ENCODE results near the gene SF3A2. TPM values are rescaled to one million over a fixed set of nuclear protein-coding genes. Genes with fewer than 3 reads are reported as not detected.

SF3A2 gene
- total RNA-seq, 1 experiment from 2014 or later: 27.2 TPM

- Histone ChIP-seq H3K79me2 (ENCODE audit: low read length) (no peaks in the 10 kb centered on the region), H3K27ac (ENCODE audit: low read length) (no peak overlapping the region), H3K4me3 (ENCODE audit: low read length) (no peak overlapping the region), H3K9me2 (replicated peaks; ENCODE audit: insufficient read depth, low read length) (no peaks in the 10 kb centered on the region), H3K4me2 (ENCODE audit: low read depth, low read length, poor library complexity, severe bottlenecking) (no peak overlapping the region), H3K9ac (ENCODE audit: low read length) (no peak overlapping the region), H3K4me1 (ENCODE audit: low read length) (peaks cover 6% of the 10 kb centered on the region; the same call in 1 of the 2 replicates), H3K9me3 (ENCODE audit: low read length) (no peaks in the 10 kb centered on the region), H4K20me1 (ENCODE audit: insufficient read depth, low read depth, low read length) (no peaks in the 10 kb centered on the region), H3K36me3 (ENCODE audit: insufficient read depth, low read length) (peaks cover 7% of the 10 kb centered on the region), H3K27me3 (ENCODE audit: low read length) (no peaks in the 10 kb centered on the region), H2AFZ (ENCODE audit: low read length) (no peak overlapping the region)
- no peak for DNase-seq
Observed at GRCh38 chr19:2210987-2211740, 25.5 kb upstream of the SF3A2 start.

- no peak overlapping the region for H3K4me2 ChIP-seq (ENCODE audit: low read depth, low read length, poor library complexity, severe bottlenecking)
- peaks cover 7% of the 10 kb centered on the region for H3K36me3 ChIP-seq (ENCODE audit: insufficient read depth, low read length)
- H3K4me1 ChIP-seq (ENCODE audit: low read length): peaks cover 3% of the 10 kb centered on the region; the same call in 1 of the 2 replicates
- H3K27me3 ChIP-seq (ENCODE audit: low read length): no peaks in the 10 kb centered on the region
- no peaks in the 10 kb centered on the region for H3K9me3 ChIP-seq (ENCODE audit: low read length)
- no peaks in the 10 kb centered on the region for H3K9me2 ChIP-seq (replicated peaks; ENCODE audit: insufficient read depth, low read length)
- H3K4me3 ChIP-seq (ENCODE audit: low read length): no peak overlapping the region
- H3K79me2 ChIP-seq (ENCODE audit: low read length): no peaks in the 10 kb centered on the region
- no peak overlapping the region for H3K9ac ChIP-seq (ENCODE audit: low read length)
- no peak overlapping the region for H2AFZ ChIP-seq (ENCODE audit: low read length)
- no peaks in the 10 kb centered on the region for H4K20me1 ChIP-seq (ENCODE audit: insufficient read depth, low read depth, low read length)
- DNase-seq: no peak
- no peak overlapping the region for H3K27ac ChIP-seq (ENCODE audit: low read length)
Observed at GRCh38 chr19:2212861-2213711, 23.5 kb upstream of the SF3A2 start.

GRCh38 chr19:2213799-2214198 lies 22.8 kb upstream of the SF3A2 start:
- no peak overlapping the region for H3K4me3 ChIP-seq (ENCODE audit: low read length)
- H3K4me1 ChIP-seq (ENCODE audit: low read length): no peaks in the 10 kb centered on the region
- DNase-seq: no peak
- H3K9ac ChIP-seq (ENCODE audit: low read length): no peak overlapping the region
- no peaks in the 10 kb centered on the region for H4K20me1 ChIP-seq (ENCODE audit: insufficient read depth, low read depth, low read length)
- no peak overlapping the region for H3K27ac ChIP-seq (ENCODE audit: low read length)
- H3K36me3 ChIP-seq (ENCODE audit: insufficient read depth, low read length): peaks cover 7% of the 10 kb centered on the region
- no peaks in the 10 kb centered on the region for H3K9me2 ChIP-seq (replicated peaks; ENCODE audit: insufficient read depth, low read length)
- H3K9me3 ChIP-seq (ENCODE audit: low read length): no peaks in the 10 kb centered on the region
- H3K79me2 ChIP-seq (ENCODE audit: low read length): no peaks in the 10 kb centered on the region
- no peak overlapping the region for H2AFZ ChIP-seq (ENCODE audit: low read length)
- H3K4me2 ChIP-seq (ENCODE audit: low read depth, low read length, poor library complexity, severe bottlenecking): no peak overlapping the region
- no peaks in the 10 kb centered on the region for H3K27me3 ChIP-seq (ENCODE audit: low read length)

- no peaks in the 10 kb centered on the region for H3K79me2 ChIP-seq (ENCODE audit: low read length)
- no peaks in the 10 kb centered on the region for H4K20me1 ChIP-seq (ENCODE audit: insufficient read depth, low read depth, low read length)
- no peaks in the 10 kb centered on the region for H3K9me3 ChIP-seq (ENCODE audit: low read length)
- H3K9me2 ChIP-seq (replicated peaks; ENCODE audit: insufficient read depth, low read length): no peaks in the 10 kb centered on the region
- H2AFZ ChIP-seq (ENCODE audit: low read length): no peak overlapping the region
- H3K36me3 ChIP-seq (ENCODE audit: insufficient read depth, low read length): peaks cover 7% of the 10 kb centered on the region
- no peaks in the 10 kb centered on the region for H3K27me3 ChIP-seq (ENCODE audit: low read length)
- no peaks in the 10 kb centered on the region for H3K4me1 ChIP-seq (ENCODE audit: low read length)
- H3K4me3 ChIP-seq (ENCODE audit: low read length): no peak overlapping the region
- H3K27ac ChIP-seq (ENCODE audit: low read length): no peak overlapping the region
- H3K4me2 ChIP-seq (ENCODE audit: low read depth, low read length, poor library complexity, severe bottlenecking): no peak overlapping the region
- H3K9ac ChIP-seq (ENCODE audit: low read length): no peak overlapping the region
- no peak for DNase-seq
Observed at GRCh38 chr19:2214251-2214650, 22.4 kb upstream of the SF3A2 start.

GRCh38 chr19:2215281-2215751 lies 21.3 kb upstream of the SF3A2 start:
- no peak overlapping the region for H2AFZ ChIP-seq (ENCODE audit: low read length)
- no peak overlapping the region for H3K4me3 ChIP-seq (ENCODE audit: low read length)
- no peak for DNase-seq
- H3K27me3 ChIP-seq (ENCODE audit: low read length): no peaks in the 10 kb centered on the region
- no peaks in the 10 kb centered on the region for H4K20me1 ChIP-seq (ENCODE audit: insufficient read depth, low read depth, low read length)
- no peak overlapping the region for H3K4me2 ChIP-seq (ENCODE audit: low read depth, low read length, poor library complexity, severe bottlenecking)
- no peak overlapping the region for H3K27ac ChIP-seq (ENCODE audit: low read length)
- no peaks in the 10 kb centered on the region for H3K79me2 ChIP-seq (ENCODE audit: low read length)
- H3K9ac ChIP-seq (ENCODE audit: low read length): no peak overlapping the region
- H3K9me3 ChIP-seq (ENCODE audit: low read length): no peaks in the 10 kb centered on the region
- no peaks in the 10 kb centered on the region for H3K4me1 ChIP-seq (ENCODE audit: low read length)
- peaks cover 7% of the 10 kb centered on the region for H3K36me3 ChIP-seq (ENCODE audit: insufficient read depth, low read length)
- no peaks in the 10 kb centered on the region for H3K9me2 ChIP-seq (replicated peaks; ENCODE audit: insufficient read depth, low read length)

GRCh38 chr19:2216361-2217225 lies 20.0 kb upstream of the SF3A2 start:
- H2AFZ ChIP-seq (ENCODE audit: low read length): no peak overlapping the region
- H3K4me1 ChIP-seq (ENCODE audit: low read length): 0 out of 2 replicates have a peak, but pooled peaks cover 2% of the 10 kb centered on the region
- H3K4me2 ChIP-seq (ENCODE audit: low read depth, low read length, poor library complexity, severe bottlenecking): no peak overlapping the region
- DNase-seq: no peak
- no peaks in the 10 kb centered on the region for H3K27me3 ChIP-seq (ENCODE audit: low read length)
- H3K9ac ChIP-seq (ENCODE audit: low read length): no peak overlapping the region
- no peak overlapping the region for H3K4me3 ChIP-seq (ENCODE audit: low read length)
- no peaks in the 10 kb centered on the region for H3K9me2 ChIP-seq (replicated peaks; ENCODE audit: insufficient read depth, low read length)
- peaks cover 6% of the 10 kb centered on the region for H3K36me3 ChIP-seq (ENCODE audit: insufficient read depth, low read length)
- H3K27ac ChIP-seq (ENCODE audit: low read length): no peak overlapping the region
- no peaks in the 10 kb centered on the region for H3K9me3 ChIP-seq (ENCODE audit: low read length)
- H3K79me2 ChIP-seq (ENCODE audit: low read length): no peaks in the 10 kb centered on the region
- no peaks in the 10 kb centered on the region for H4K20me1 ChIP-seq (ENCODE audit: insufficient read depth, low read depth, low read length)

- Histone ChIP-seq H3K79me2 (ENCODE audit: low read length) (no peaks in the 10 kb centered on the region), H3K9me3 (ENCODE audit: low read length) (no peaks in the 10 kb centered on the region), H2AFZ (ENCODE audit: low read length) (no peak overlapping the region), H3K4me3 (ENCODE audit: low read length) (no peak overlapping the region), H3K36me3 (ENCODE audit: insufficient read depth, low read length) (peaks cover 3% of the 10 kb centered on the region; the same call in 1 of the 2 replicates), H3K27me3 (ENCODE audit: low read length) (no peaks in the 10 kb centered on the region), H4K20me1 (ENCODE audit: insufficient read depth, low read depth, low read length) (no peaks in the 10 kb centered on the region), H3K4me1 (ENCODE audit: low read length) (peaks cover 8% of the 10 kb centered on the region), H3K27ac (ENCODE audit: low read length) (no peak overlapping the region), H3K4me2 (ENCODE audit: low read depth, low read length, poor library complexity, severe bottlenecking) (no peak overlapping the region), H3K9me2 (replicated peaks; ENCODE audit: insufficient read depth, low read length) (no peaks in the 10 kb centered on the region), H3K9ac (ENCODE audit: low read length) (no peak overlapping the region)
- DNase-seq: no peak
Observed at GRCh38 chr19:2217591-2217990, 19.0 kb upstream of the SF3A2 start.

Measured in Karpas-422 (cell line).